OCI-LY7 (cell line): ENCODE results near the gene MYO1F. TPM values are rescaled to one million over a fixed set of nuclear protein-coding genes. Genes with fewer than 3 reads are reported as not detected.

Experiments used
- BruUV-seq: library from RNA; stranded (reverse); fragments of 400-500 nt; replicated peaks from 2 replicates; lab custom pipeline; 2021; lab: Mats Ljungman, UMichigan
- CTCF ChIA-PET: fragments of 300-600 bp; sonication (Branson Sonifier 250); formaldehyde crosslinking; loops from one replicate; lab custom pipeline; 2022; ENCODE audit warnings: antibody characterized with exemption; ENCODE audit not compliant: unreplicated experiment; lab: Charles Lee
- POLR2A ChIA-PET: fragments of 300-600 bp; sonication (Branson Sonifier 250); formaldehyde crosslinking; loops from one replicate; lab custom pipeline; 2022; ENCODE audit warnings: antibody characterized with exemption; lab: Charles Lee
- DNase-seq: peaks from one replicate; pipeline ENCODE4 v3.0.0-alpha.2; 2015; ENCODE audit warnings: low spot score
- H2AFZ ChIP-seq: fragments of 200-600 bp; sonication (generic), shearing (Covaris generic); 2 replicates; pipeline ENCODE4 v1.6.1; 2014; ENCODE audit warnings: mild to moderate bottlenecking, antibody characterized with exemption, low read length, moderate library complexity
- H3K27ac ChIP-seq: fragments of 200-600 bp; sonication (generic); 2 replicates; pipeline ENCODE4 v1.5.1; 2014; ENCODE audit warnings: mixed run types, low read depth, mild to moderate bottlenecking, moderate library complexity, low read length, inconsistent platforms; ENCODE audit not compliant: poor library complexity, severe bottlenecking
- H3K36me3 ChIP-seq: fragments of 200-600 bp; sonication (generic); 2 replicates; pipeline ENCODE4 v1.6.1; 2014; ENCODE audit warnings: mild to moderate bottlenecking, antibody characterized with exemption, low read length, moderate library complexity, mixed read lengths; ENCODE audit not compliant: insufficient read depth
- H3K4me1 ChIP-seq: fragments of 200-600 bp; sonication (generic); 2 replicates; pipeline ENCODE4 v1.5.1; 2014; ENCODE audit warnings: mild to moderate bottlenecking, low read length; ENCODE audit not compliant: insufficient read depth, poor library complexity, severe bottlenecking
- H3K4me2 ChIP-seq: fragments of 200-600 bp; sonication (generic); 2 replicates; pipeline ENCODE4 v1.6.1; 2014; ENCODE audit warnings: mild to moderate bottlenecking, low read length
- H3K4me3 ChIP-seq: fragments of 200-600 bp; sonication (generic); 2 replicates; pipeline ENCODE4 v1.5.1; 2014; ENCODE audit warnings: mild to moderate bottlenecking, low read depth, low read length; ENCODE audit not compliant: poor library complexity, severe bottlenecking
- H3K79me2 ChIP-seq: fragments of 200-600 bp; sonication (generic); 2 replicates; pipeline ENCODE4 v1.6.1; 2016; ENCODE audit warnings: low read depth, mild to moderate bottlenecking, low read length, moderate library complexity, mixed read lengths; ENCODE audit not compliant: insufficient read depth
- H3K9me2 ChIP-seq: fragments of 200-600 bp; sonication (generic); 2 replicates; pipeline ENCODE4 v1.6.1; 2016; ENCODE audit warnings: mild to moderate bottlenecking, low read length, mixed read lengths; ENCODE audit not compliant: insufficient read depth
- H3K9me3 ChIP-seq: fragments of 200-600 bp; sonication (generic); 2 replicates; pipeline ENCODE4 v1.6.1; 2014; ENCODE audit warnings: mild to moderate bottlenecking, mixed run types, low read length, mixed read lengths
- H4K20me1 ChIP-seq: fragments of 200-600 bp; sonication (generic); 2 replicates; pipeline ENCODE4 v1.6.1; 2014; ENCODE audit warnings: mild to moderate bottlenecking, antibody characterized with exemption, low read length, moderate library complexity, mixed read lengths; ENCODE audit not compliant: insufficient read depth
- EZH2phosphoT487 ChIP-seq: fragments of 200-600 bp; sonication (generic); IDR thresholded peaks from 2 replicates; pipeline ENCODE4 v1.6.1; 2018; ENCODE audit warnings: low read depth, borderline replicate concordance, mild to moderate bottlenecking, mixed run types, antibody characterized with exemption, low read length, moderate library complexity, mixed read lengths
- intact Hi-C: fragments of 100-400 bp; cut with micrococcal nuclease; formaldehyde crosslinking; loops from one replicate; pipeline ENCODE4 v1.10.0; 2022; ENCODE audit not compliant: unreplicated experiment
- total RNA-seq, 2 experiments: library from RNA; depleted of rRNA in 1 of 2; stranded (reverse); fragments of >200 nt in 1 of 2; shearing (Covaris generic) in 1 of 2; gene quantifications; 2 replicates each; pipeline ENCODE4 v1.2.3, GENCODE V29; 2014 to 2022
- TF ChIP-seq, protein P1 (sequence below): fragments of 200-600 bp; sonication (generic); conservative IDR thresholded peaks from 2 replicates; pipeline ENCODE4 v1.5.1; 2014; ENCODE audit warnings: mild to moderate bottlenecking, antibody characterized with exemption, low read length, moderate library complexity, mixed read lengths

MYO1F gene
- total RNA-seq, 2 experiments from 2014 or later, result 8.8 to 18.4 TPM

- Histone ChIP-seq H3K4me1 (no peaks in the 10 kb centered on the region), H3K79me2 (peaks cover 43% of the 10 kb centered on the region), H3K4me3 (no peak overlapping the region), H4K20me1 (0 out of 2 replicates have a peak, but pooled peaks cover 5% of the 10 kb centered on the region), H3K9me3 (no peaks in the 10 kb centered on the region), H2AFZ (no peak overlapping the region), H3K27ac (no peak overlapping the region), H3K9me2 (no peaks in the 10 kb centered on the region), H3K36me3 (peaks cover 95% of the 10 kb centered on the region), H3K4me2 (no peak overlapping the region)
- ChIA-PET CTCF (interaction anchor here (0.6 kb wide), 2 partner anchors 16 to 95 kb away, joined by 3 read pairs; no protein-coding TSS in a partner anchor), POLR2A (no interaction called here)
- no TSS peak for BruUV-seq
- TF ChIP-seq, protein P1, sequence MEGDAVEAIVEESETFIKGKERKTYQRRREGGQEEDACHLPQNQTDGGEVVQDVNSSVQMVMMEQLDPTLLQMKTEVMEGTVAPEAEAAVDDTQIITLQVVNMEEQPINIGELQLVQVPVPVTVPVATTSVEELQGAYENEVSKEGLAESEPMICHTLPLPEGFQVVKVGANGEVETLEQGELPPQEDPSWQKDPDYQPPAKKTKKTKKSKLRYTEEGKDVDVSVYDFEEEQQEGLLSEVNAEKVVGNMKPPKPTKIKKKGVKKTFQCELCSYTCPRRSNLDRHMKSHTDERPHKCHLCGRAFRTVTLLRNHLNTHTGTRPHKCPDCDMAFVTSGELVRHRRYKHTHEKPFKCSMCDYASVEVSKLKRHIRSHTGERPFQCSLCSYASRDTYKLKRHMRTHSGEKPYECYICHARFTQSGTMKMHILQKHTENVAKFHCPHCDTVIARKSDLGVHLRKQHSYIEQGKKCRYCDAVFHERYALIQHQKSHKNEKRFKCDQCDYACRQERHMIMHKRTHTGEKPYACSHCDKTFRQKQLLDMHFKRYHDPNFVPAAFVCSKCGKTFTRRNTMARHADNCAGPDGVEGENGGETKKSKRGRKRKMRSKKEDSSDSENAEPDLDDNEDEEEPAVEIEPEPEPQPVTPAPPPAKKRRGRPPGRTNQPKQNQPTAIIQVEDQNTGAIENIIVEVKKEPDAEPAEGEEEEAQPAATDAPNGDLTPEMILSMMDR, result no peak
- TF ChIP-seq EZH2phosphoT487, result no peak
- DNase-seq, result no peak
- intact Hi-C loops, result no loop called here
These were observed 94.5 kb downstream of the MYO1F start for GRCh38 chr19:8482696-8483095.

GRCh38 chr19:8481616-8482015 is 95.6 kb downstream of the MYO1F start:
- Histone ChIP-seq H3K4me1 (no peaks in the 10 kb centered on the region), H2AFZ (no peak overlapping the region), H4K20me1 (0 out of 2 replicates have a peak, but pooled peaks cover 5% of the 10 kb centered on the region), H3K79me2 (peaks cover 53% of the 10 kb centered on the region), H3K4me2 (no peak overlapping the region), H3K4me3 (no peak overlapping the region), H3K9me2 (no peaks in the 10 kb centered on the region), H3K36me3 (peaks cover 95% of the 10 kb centered on the region), H3K27ac (no peak overlapping the region), H3K9me3 (no peaks in the 10 kb centered on the region)
- POLR2A ChIA-PET, result interaction anchor here (0.7 kb wide), 1 partner anchor 1307 kb away, joined by 4 read pairs; no protein-coding TSS in a partner anchor
- no peak for TF ChIP-seq EZH2phosphoT487
- TF ChIP-seq, protein P1, result no peak
- intact Hi-C loops, result no loop called here
- CTCF ChIA-PET, result no interaction called here
- no TSS peak for BruUV-seq
- DNase-seq, result no peak

DNA sequence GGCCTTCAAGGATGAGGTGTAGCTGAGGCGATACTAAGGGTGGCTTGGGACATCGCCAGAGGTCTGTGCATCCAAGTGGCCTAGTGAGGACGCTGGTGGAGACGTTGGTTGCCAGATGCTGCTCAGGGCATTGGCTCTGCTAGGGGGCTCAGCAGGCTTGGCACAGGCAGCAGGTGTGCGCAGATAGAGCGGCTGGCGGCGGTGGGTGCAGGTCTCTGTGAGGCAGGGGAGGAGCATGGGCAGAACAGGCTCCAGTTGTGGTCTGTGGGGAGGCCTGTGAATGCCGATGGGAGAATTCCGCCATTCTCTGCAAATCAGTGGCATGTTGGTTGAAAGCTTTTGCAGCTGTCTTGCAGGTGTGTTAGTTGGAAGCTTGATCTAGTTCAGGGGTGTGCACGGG is 96.0 kb downstream of the MYO1F start:
- Histone ChIP-seq H3K9me2 (no peaks in the 10 kb centered on the region), H3K4me3 (no peak overlapping the region), H3K4me1 (no peaks in the 10 kb centered on the region), H3K4me2 (no peak overlapping the region), H2AFZ (no peak overlapping the region), H3K27ac (no peak overlapping the region), H4K20me1 (0 out of 2 replicates have a peak, but pooled peaks cover 5% of the 10 kb centered on the region), H3K36me3 (peaks cover 95% of the 10 kb centered on the region), H3K9me3 (no peaks in the 10 kb centered on the region), H3K79me2 (peaks cover 57% of the 10 kb centered on the region)
- BruUV-seq, result no TSS peak
- DNase-seq, result no peak
- ChIA-PET POLR2A (interaction anchor here (0.7 kb wide), 1 partner anchor 1307 kb away, joined by 4 read pairs; no protein-coding TSS in a partner anchor), CTCF (no interaction called here)
- TF ChIP-seq, protein P1, result no peak
- intact Hi-C loops, result no loop called here
